GM12892 (cell line): ENCODE data around the gene LDLRAD4.

ENCODE experiments used
- POLR2A ChIP-seq: IDR thresholded peaks from 2 replicates; pipeline ENCODE4 v1.6.1; 2011; ENCODE audit warnings: low read depth, low read length, control low read depth
- TAF1 ChIP-seq: IDR thresholded peaks from 2 replicates; pipeline ENCODE4 v1.6.1; 2011; ENCODE audit warnings: low read depth, mild to moderate bottlenecking, control low read depth, low read length, borderline replicate concordance

DNA sequence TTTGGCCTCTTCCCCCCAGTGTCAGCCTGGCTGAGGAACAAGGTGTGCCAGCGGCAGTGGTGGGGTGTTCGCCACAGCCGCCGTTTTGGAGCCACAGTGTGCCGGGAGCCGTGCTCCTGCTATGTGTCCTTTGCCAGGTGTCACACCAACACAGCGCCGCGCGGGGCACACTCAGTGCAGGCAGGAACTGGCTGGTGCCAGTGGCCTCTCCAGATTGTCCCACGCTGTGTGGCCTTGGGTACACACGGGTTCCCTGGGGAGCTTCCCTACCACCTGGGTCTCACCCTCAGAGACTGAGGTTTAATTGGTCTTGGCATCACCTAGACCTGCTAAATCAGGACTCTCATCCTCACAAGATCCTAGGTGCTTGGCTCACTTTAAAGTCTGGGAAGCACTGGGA is 171.6 kb downstream of the LDLRAD4 start:
- TF ChIP-seq POLR2A (no peak), TAF1 (no peak)
